HT1080 (cell line): Measurements from ENCODE around the gene EXOC4. TPM values are rescaled to one million over a fixed set of nuclear protein-coding genes. Genes with fewer than 3 reads are reported as not detected.

Experiments
- DNase-seq: peaks from one replicate; pipeline ENCODE4 v3.0.0-alpha.2; 2015; ENCODE audit warnings: low read depth
- total RNA-seq: library from RNA; depleted of rRNA; stranded (reverse); fragments of >200 nt; shearing (Covaris generic); gene quantifications from 2 replicates; pipeline ENCODE4 v1.2.3, GENCODE V29; 2014

The EXOC4 gene
- total RNA-seq, 1 experiment from 2014 or later, result 39.3 TPM

DNA sequence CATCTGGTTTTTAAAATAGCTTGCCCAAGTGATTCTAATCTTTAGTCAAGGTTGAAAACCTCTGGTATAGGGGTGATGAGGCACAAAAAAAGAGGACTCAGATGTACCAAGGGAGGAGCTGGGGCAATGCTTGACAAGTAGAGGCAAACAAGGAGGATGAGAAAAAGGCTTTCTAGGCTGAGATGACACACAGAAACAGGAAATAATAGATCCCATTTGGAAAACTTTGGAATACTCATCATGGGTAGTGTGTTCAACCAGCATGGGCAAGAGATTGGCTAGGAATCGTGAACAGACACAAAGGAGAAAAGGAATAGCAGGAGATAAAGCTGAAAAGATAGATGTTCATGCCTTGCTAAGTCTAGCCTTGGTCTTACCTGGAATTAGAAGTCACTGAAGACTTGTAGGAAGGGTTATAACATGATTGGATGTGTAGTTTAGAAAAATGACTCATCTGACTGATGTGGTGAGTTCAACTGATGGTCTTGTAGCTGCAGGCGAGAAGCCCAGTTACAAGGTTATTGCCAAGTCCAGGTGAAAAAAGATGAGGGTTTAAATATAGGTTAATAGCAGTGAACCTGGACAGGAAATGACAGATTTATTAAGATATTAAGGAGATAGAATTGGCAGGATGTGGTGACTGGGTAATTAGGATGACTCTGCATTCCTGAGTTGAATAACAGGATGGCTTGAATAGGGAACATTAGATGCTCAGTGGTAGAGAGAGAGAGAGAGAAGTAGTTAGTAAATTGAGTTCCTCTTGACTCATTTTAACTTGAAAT lies 660.2 kb downstream of the EXOC4 start:
- peak; percentile 87 for DNase-seq

DNA sequence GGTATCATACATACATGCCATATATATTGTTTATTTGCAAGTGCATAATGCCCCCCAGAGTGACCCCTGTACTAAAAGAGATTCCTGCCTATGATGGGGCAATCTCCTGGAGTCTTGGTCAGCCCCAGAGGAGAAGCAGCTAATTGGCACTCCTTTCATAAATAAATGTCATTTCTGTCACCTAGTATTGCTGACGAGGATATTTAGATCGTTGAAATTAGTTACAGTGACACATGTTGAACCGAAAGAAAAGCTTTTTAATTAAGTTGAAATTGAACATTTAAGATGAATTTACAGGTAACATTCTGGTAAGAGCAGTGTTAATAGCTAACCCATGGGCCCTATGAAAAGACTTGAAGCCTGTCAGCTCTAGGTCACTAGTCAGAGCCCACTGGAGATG lies 663.7 kb downstream of the EXOC4 start:
- no peak for DNase-seq

DNA sequence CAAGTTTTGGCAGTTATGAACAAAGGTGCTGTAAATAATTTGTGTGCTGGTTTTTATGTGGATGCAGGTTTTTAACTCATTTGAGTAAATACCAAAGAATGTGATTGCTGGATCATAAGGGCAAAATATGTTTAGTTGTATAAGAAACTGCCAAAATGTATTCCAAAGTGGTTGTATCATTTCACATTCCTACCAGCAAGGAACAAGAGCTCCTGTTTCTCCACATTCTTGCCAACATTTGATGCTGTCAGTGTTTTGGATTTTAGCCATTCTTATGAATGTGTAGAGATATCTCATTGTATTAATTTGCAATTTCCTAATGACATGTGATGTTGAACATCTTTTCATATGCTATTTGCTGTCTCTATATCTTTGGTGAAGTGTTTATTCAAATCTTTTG lies 666.9 kb downstream of the EXOC4 start:
- no peak for DNase-seq

DNA sequence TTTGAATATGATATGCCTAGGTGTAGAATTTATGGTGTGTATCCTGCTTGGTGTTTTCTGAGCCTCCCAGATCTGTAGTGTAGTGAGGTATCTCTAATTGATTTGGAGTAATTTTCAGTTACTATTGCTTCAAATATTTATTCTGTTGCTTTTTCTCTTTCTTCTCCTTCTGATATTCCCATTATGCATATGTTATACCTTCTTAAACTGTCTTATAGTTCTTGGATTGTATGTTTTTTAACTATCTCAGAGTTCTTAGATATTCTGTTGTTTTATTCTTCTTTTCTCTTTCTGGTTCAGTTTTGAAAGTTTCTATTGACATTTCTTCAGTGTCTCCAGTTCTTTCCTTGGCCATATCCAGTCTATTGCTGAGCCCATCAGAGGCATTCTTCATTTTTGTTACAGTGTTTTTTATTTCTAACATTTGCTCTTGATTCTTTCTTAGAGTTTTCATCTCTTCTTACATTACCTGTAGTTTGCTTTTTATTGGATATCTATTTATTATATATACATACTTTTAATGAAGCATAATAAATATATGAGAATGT lies 668.8 kb downstream of the EXOC4 start:
- no peak for DNase-seq

DNA sequence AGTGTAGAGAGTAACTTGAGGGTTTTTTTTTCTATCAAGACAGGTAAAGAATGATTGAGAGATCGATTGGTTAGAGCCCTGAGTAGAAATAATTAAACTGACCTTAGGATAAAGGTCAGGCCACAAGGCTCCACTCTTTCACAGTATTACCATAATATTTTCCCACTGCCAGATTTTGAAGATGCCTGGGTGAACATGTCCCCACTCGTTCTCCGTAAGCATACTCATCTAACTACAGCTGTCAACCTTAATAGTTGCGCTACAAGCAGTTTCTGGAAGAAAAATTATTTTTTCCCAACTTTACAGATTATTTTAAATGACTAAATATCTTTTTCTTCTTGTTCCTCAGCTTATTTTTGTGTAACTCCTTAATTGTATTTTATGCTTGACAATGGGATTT lies 671.1 kb downstream of the EXOC4 start:
- DNase-seq, result no peak

DNA sequence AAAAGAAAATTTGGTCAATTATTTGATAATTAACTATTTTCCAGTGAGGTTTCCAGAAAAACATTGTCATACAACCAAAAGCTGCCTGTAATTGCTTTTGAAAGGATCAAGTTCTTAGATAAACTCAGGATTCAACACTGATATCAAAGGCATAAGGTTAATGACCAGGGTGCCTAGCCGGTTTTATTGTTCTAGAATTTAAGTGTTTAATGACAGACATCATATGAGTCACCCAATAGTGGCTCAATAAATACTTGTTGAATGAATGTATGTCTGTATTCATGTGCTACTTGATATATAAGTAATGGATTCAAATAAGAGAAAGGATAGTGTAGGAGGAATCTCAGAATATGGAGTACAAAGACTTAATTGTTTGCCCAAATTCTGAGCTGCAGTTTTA lies 678.2 kb downstream of the EXOC4 start:
- peak; percentile 21 for DNase-seq

DNA sequence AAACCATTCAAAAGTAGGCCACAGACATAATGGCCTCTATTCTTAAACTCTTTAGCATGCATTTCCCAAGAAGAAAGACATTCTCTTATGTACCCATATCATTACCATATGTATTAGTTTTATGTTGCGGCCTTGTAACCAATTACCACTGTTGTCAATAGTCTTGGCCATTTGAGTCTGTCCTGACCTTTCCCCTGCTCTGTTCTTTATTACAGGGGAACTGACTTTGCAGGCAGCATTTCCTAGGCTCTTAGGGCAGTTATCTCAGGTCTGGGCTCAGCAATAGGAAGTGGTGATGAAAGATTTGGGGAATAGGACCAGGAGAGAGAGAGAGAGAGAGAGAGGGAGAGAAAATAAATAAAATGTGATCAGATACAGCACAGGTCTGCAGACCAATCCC lies 679.7 kb downstream of the EXOC4 start:
- DNase-seq, result no peak

DNA sequence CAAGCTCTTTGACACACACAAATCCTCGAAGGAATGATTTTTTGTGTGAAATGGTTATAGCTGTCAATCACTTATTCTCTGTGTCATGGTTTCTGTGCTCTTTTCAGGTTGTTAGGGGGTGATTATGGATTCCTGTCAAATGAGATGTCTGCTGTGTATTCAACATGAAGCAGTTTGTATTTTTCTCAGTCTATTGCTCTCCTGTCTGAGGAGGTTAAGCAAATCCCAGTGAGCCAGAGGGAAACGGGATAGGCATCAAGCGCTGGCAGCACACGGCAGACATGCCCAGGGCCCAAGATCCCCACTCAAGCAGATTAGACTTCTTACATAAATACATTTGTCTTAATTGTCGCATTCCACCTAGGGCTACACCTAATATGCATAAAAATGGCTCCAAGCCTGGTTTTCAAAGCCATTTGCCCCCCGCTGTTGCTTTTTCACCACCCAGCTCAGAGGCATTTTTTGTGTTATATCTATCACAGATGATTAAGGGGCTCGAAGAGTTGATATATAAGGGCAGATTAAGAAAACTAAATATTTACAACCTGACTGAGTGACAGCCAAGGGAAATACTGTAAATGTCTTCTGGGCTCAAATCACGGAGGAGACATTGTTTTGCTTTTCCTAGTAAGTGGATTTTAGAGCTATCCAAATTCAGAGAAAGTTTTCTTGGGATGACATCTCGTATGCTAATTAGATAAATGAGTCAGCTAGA lies 681.5 kb downstream of the EXOC4 start:
- DNase-seq, result no peak

DNA sequence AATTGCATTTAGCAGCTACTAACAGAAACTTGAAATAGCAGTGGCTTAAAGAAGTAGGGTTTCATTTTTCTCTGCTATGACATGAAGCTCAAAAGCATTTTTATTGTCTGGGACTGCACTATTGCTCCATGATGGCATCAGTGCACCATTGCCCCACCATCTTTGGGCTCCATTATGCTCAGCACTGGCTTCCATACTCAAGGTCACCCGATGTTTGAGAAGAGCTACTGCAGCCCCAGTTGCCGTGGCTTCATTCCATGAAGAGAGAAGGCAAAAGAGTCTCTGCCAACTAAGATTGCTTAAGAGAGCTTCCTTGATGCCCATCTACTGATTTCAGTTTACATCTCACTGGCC lies 682.1 kb downstream of the EXOC4 start:
- no peak for DNase-seq

DNA sequence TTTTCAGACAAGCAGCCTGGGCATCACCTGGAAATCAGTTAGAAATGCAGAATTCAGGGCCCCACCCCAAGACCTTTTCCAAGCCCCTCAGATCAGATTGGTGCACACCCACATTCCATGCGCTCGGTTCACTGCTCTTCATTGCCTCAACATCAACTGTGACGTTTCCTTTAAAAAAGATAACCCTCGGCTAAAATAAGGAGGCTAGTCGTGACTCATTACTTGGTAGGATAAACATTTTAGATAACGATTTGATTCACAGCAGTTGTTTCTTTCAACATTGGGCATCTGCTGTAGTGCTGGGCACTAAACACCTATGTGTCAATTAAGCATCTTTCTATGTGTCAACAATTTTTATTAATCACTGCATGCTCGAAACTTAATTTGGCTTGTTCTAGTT lies 683.2 kb downstream of the EXOC4 start:
- DNase-seq, result peak; percentile 14

DNA sequence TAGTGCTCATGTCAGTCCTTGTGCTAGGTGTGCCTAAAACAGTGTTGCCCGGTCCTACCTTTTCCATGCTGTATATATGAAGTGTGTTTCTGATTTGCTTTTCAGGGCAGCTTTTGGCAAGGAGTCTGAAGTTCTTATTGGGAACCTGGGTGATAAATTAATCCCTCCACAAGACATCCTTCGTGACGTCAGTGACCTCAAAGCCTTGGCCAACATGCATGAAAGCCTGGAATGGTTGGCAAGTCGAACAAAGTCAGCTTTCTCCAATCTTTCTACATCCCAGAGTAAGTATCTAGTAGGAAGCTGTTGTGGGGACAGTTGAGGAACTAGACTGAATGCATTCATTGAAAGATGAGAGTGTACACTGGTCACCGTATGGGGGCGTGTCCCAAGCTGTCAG lies 684.9 kb downstream of the EXOC4 start:
- no peak for DNase-seq

DNA sequence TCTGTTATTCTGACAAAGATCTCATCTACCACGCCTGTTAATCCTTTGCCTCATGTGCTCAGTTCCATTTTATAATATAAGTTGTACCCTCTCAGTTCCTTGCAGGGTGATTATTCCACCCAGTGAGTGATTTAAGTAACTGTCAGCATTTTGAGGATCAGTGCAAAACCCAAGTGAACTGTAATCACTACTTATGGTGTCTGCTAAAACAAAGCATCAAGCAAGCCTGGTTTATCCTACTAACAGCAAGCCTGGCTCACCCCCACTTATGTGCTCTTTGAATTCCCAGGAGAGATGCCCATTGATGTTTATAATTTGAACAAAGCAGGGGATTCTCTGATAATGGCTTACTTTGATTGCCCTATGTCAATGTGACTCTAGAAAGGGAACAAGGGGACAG lies 687.5 kb downstream of the EXOC4 start:
- DNase-seq, result no peak

DNA sequence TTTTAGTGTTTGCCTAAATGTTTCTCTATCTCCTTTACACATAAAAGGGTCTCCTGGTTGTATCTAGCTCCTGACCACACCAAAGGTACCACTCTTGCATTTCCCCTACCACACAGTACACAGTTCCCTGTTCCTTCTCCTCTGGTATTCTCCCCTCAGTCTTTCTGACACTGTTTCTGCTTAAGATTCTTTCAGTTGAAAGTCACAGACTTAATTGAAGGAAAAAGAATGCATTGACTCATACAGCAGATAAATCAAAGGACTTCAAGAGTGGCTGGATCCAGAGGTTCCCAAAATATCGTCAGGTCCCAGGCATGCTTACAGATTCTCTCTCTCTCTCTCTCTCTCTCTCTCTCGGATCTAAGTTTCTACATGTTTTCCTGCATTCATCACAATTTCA lies 688.6 kb downstream of the EXOC4 start:
- no peak for DNase-seq

DNA sequence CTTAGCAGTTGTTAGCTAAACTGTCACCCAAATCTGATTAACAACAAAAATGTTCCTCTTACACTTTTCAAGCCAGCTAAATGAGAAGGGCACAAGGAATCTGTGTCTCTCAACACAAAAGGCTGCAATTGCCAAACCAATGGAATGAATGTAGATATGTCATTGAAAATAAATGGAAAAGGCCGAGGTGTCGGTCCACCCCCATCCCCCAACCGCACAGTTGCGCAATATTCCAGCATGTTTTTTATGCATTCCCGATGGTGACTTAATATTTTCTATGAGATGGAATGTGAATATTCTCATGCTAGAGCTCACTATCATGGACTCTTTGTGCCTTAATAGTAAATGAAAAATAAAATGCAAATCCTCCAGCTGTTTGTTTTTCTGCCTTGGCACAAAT lies 692.6 kb downstream of the EXOC4 start:
- DNase-seq, result no peak

DNA sequence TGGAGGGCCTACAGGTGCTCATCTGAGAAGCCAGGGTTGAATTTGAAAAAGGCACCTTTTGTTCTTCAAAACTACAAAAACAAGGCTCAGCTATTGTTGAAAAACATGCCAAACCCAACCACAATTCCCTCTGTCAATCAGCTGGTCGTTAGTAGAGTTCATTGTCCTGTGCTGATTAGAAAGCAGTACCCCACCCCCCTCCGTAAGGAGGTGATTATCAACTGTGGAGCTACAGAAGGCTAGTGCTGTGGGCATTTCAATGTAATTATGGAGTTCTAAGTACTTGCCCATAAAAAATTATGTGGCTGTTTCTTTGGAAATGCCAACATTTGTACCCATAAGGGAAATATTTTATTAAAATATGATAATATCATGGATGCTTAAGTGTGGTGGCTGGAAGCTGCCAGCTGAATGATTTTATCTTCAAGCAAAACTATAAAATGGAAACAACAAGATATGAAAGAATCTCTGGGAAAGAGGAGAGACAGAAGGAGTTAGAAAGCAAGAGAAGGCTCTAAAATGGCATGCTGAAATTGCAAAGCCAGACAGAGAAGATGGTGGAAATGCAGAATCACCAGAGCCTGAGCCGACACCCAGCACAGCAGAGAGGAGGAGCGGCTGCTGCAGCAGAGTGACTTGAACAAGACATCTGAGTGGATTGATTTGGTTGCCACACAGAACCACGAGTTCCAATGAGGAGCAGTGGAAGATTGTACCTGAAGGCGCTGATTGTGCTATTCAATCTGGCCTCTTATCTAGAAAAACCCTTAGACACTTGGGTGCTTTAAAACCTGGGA lies 694.8 kb downstream of the EXOC4 start:
- DNase-seq, result no peak

DNA sequence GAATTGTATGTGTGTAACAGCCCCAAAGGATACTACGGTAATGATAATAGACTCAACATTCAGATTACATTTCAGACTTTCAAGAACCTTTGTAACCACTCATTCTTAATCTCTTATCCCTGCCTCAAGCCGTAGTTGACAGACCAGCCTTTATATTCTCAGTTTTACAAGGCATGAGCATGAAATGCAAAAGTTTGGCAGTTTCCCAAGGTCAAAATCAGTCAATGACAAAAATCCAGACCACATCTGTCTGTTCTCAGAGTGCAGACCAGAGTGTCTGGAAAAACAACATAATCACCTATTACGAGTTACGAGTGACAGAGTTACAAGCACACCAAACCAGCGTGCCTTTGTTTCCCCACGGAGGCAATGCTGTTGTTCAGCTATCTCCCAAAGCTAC lies 695.7 kb downstream of the EXOC4 start:
- no peak for DNase-seq

DNA sequence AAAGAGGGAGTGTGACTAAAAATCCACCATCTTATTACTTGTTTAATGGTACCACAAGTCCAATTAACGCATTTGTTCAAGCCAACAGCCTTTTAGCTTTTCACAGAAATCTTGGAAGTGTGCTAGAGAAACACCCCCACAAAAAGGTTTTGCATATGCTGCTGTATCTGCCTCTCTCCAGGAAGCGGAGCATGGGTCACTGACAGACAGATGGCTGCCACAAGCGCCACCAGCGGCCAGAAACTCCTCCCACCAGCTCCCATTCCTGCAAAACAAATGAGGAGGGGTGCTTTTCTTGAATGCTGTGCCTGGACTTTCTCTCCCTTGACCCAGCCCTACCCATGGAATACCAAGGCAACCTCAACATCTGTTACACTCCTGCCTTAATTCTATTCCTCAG lies 698.0 kb downstream of the EXOC4 start:
- no peak for DNase-seq

DNA sequence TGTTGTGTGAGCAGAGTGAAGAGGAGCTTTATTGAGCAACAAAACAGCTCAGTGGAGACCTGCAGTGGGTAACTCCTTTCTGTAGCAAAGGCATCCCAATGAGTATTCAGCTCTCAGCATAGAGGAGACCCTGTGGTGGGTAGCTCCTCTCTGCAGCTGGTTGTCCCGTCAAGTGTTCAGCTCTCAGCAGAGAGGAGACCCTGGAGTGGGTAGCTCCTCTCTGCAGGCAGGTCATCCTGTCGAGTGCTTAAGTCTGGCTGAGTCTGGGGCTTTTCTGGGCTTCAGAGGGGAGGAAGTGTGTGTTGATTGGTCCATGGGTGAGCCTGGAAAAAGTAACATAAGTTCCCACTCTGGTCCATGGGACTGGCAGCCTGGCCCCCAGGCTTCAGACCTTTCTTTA lies 702.3 kb downstream of the EXOC4 start:
- no peak for DNase-seq

DNA sequence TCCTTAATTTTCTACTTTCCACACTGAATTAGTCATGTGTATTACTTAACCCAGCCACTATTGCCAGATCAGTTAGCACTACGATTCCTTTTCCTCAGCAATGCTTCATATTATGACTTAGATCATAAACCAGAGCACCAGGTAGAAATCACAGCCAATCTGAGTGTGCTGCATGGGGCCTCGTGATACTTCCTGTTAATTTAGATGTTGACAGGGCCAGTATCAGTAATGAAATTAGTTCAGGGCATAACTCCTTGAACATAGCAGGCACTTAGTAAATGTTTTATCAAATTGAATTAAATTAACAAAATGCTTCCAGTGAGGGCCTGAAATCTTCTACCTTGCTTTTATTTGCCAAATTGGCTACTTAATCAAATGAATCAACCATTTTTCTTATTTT lies 705.0 kb downstream of the EXOC4 start:
- DNase-seq, result no peak

DNA sequence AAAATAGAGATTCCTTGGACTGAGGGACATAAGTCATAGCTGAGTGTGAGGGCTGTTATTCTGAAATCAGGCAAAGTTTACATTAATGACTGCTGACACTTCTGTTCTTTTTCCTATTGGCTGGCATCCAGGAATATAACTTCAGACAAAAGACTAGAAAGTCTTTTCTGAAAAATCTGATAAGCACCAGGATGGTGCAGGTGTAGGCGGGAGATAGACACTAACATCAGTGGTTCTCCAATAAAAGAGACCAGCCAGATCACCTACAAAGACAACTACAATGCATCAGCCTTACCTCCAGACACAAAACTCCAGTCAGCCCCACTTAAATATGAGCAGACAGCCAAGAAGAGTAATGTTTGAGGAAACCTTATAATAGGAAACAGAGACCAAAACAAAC lies 705.9 kb downstream of the EXOC4 start:
- no peak for DNase-seq

DNA sequence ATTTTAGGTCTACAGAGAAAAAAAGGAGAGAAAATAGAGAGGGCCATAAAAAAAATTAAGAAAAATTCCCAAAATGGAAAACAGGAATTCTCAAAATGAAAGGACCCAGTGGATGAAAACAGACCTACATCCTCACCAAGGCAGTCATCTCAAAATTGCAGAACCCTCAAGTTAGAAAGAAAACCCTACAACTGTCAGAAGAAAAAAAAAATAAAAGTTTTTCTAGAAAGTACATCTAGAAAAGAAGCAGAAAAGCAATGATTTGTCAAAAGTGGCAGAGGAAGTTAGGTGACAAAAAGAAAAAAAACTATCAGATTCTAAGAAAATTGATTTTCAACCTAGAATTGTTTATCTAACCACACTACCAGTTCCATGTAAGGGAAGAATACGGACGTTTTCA lies 706.6 kb downstream of the EXOC4 start:
- no peak for DNase-seq

DNA sequence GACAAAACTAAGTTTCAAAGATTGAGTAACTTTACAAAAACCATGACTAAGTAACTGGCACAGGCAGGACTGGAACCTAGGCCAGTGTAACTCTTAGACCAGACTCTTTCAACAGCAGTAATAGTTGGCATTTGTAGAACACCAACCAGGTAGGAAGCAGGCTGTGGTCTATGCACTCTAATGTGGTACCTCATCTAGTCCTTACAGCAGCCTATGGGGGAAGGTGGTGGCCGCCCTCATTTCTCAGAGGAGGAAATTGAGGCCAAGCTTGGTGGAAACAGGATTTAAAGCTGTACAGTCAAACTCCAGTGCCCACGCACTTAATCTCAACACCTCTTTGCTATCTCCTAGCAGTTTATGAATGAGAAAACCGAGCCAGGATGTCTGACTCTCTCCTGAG lies 708.8 kb downstream of the EXOC4 start:
- no peak for DNase-seq
